GM12865 (cell line): ENCODE measurements around the gene CCNK.

Source experiments
- DNase-seq: peaks from one replicate; pipeline ENCODE4 v3.0.0; 2010; ENCODE audit warnings: low read depth
- H3K4me3 ChIP-seq: 2 replicates; pipeline ENCODE4 v1.5.1; 2011; ENCODE audit warnings: mild to moderate bottlenecking, low read depth, low read length, control low read depth
- CTCF ChIP-seq: IDR thresholded peaks from 2 replicates; pipeline ENCODE4 v1.5.1; 2011; ENCODE audit warnings: low read length, control low read depth, low read depth, inconsistent platforms; ENCODE audit not compliant: insufficient read depth; ENCODE audit errors: missing control alignments

CCNK gene

DNA sequence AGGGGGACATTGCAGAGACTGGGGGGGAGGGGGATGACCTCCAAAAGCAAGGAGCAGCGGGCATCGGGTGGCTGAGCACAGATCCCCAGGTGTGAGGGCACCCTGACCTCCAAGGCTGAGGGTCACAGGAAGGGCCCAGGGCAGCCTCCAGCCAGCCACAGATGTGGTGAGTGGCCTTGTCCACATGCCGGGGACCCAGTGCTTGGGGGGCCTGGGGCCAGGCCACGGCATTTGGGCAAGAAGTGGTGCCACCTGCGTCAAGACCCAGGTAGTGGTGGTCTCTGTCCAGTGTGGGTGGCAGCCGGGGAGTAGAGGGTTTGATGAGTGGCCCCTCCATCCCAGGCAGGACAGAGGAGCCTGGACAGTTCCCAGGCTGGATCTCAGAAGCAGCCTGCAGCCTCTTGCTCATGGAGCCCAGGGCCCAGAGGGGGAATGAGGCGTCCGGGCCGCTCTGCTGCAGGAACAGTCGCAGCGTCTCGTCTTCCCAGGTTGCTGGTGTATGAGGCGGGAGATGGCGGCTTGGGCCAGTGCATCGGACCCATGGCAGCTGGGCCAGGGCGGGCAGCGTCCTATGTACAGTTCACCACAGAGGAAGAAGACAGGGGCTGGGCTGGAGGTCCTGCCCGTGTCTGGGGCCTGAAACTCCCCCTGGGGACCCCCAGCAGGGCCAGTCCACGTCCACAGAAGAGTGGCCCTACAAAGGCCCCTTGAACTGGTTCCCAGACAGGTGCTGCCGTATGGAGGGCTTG lies 33.5 kb downstream of the CCNK start:
- no peak for TF ChIP-seq CTCF
- no peak overlapping the region for H3K4me3 ChIP-seq
- no peak for DNase-seq

- no peak overlapping the region for H3K4me3 ChIP-seq
- no peak for TF ChIP-seq CTCF
- DNase-seq: no peak
These were observed 34.3 kb downstream of the CCNK start for GRCh38 chr14:99515301-99516155.

- no peak for DNase-seq
- no peak for TF ChIP-seq CTCF
- H3K4me3 ChIP-seq: no peak overlapping the region
These were observed 35.1 kb downstream of the CCNK start for GRCh38 chr14:99516156-99516870.

GRCh38 chr14:99516871-99517642 lies 35.8 kb downstream of the CCNK start:
- H3K4me3 ChIP-seq: no peak overlapping the region
- TF ChIP-seq CTCF: no peak
- DNase-seq: no peak

DNA sequence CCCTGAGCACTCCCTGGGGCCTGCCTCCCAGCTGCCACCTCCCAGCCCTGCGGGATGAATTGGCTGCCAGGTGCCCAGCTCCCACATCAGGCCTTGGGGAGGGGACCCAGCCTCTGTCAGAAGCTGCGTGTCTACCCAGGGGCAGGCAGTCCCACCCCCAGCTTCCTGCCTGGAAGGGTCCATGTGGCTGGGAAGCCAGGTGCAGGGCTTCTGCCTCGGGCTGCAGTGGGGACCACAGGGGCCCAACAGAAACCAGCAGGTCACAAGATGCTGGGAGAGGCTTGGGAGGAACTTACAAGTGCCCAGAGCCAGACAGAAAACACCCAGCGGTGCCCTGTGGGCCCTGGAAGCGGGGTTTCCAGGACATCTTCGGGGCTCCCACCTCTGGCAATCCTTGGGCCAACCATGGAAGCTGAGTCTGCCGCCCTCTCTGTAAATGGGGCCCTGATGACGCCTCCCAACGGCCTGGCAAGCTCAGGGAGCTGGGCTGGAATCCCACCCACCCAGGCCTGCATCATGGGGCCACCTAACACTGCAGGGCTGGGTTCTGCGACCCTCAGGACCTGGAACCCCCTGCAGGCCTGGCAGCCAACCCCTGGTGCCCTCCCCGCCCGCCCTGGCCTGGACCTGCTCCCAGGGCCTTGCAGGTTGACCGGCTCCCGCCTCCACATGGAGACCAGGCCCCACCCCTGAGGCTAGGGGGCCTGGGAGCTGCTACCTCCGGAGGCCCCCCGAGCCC lies 36.6 kb downstream of the CCNK start:
- TF ChIP-seq CTCF: no peak
- H3K4me3 ChIP-seq: no peak overlapping the region
- DNase-seq: no peak
